GM10847 (cell line): ENCODE measurements around the gene FOXA3.

Source experiments
- POLR2A ChIP-seq: IDR thresholded peaks from 2 replicates; pipeline ENCODE4 v1.6.1; 2011; ENCODE audit not compliant: insufficient read length; ENCODE audit errors: extremely low read depth

Gene FOXA3

GRCh38 chr19:45895519-45895972 is 31.4 kb downstream of the FOXA3 start:
- no peak for TF ChIP-seq POLR2A

DNA sequence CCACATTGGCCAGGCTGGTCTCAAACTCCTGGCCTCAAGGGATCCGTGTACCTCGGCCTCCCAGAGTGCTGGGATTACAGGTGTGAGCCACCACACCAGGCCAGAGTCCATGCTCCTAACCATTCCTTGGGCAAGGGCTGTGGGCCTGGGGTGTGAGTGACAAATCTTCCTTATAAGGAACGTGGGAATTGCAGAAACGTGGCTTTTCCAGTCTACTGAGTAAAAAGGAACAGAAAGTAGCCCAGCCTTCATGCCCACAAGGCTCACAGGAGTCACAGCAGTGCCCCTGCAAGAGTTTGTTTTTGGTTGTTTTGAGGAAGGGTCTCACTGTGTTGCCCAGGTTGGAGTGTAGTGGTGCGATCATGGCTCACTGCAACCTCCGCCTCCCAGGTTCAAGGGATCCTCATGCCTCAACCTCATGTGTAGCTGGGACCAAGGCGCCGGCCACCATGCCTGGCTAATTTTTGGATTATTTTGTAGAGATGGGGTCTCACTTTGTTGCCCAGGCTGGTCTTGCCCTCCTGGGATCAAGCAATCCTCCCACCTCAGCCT is 33.2 kb downstream of the FOXA3 start:
- no peak for TF ChIP-seq POLR2A

GRCh38 chr19:45899253-45899652 is 35.1 kb downstream of the FOXA3 start:
- TF ChIP-seq POLR2A, result no peak

- no peak for TF ChIP-seq POLR2A
Measured at GRCh38 chr19:45899919-45900589, 35.9 kb downstream of the FOXA3 start.

DNA sequence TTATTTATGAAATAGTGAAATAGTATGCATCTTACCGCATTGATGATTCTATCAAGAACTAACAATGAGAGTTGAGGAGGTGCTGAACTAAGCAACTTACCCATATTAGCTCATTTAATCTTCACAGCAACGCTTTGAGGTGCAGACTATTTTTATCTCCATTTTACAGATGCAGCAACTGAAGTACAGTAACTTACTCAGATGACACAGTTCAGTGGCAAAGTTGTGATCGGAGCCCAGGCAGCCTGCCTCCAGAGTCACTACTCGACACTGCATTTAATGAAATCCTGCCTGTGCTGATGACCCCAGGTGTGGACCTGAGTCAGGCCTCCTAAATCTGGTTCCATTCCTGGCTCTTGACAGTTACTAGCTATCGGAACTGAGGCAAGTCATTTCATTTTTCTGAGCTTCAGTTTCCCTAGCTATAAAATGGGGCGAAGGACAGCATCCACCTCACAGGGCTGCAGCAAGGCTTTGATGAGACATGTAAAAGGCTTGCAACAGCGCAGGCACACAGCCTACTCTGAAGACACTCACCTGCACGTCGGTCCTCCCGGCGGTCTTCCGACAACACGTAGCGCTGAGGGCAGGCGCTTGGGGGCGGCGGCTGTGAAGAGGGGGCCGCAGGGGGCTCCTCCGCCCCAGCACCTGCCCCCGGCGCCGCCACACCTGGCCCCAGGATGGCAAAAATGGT is 36.8 kb downstream of the FOXA3 start:
- TF ChIP-seq POLR2A, result no peak

DNA sequence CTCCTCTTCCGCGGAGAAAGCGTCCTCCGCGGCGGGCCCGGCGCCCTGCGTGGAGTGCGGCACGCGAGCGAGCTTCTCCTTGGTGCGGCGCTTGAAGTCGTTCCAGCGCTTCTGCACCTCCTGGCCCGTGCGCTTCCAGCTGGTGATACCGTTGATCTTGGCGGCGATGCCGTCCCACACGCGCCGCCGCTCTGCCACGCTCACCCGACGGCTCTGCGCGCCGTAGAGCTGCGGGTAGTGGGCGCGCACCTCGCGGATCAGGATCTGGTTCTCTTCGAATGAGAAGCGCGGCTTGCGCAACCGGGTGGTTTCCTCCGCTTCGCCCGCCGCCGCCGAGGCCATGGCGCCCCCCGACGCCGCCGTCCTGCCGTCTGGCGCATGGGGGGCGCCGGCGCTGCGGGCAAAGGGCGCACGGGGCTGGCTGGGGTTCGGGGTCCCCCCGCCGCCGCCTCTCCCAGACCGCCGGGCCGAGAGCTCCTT is 37.3 kb downstream of the FOXA3 start:
- no peak for TF ChIP-seq POLR2A

DNA sequence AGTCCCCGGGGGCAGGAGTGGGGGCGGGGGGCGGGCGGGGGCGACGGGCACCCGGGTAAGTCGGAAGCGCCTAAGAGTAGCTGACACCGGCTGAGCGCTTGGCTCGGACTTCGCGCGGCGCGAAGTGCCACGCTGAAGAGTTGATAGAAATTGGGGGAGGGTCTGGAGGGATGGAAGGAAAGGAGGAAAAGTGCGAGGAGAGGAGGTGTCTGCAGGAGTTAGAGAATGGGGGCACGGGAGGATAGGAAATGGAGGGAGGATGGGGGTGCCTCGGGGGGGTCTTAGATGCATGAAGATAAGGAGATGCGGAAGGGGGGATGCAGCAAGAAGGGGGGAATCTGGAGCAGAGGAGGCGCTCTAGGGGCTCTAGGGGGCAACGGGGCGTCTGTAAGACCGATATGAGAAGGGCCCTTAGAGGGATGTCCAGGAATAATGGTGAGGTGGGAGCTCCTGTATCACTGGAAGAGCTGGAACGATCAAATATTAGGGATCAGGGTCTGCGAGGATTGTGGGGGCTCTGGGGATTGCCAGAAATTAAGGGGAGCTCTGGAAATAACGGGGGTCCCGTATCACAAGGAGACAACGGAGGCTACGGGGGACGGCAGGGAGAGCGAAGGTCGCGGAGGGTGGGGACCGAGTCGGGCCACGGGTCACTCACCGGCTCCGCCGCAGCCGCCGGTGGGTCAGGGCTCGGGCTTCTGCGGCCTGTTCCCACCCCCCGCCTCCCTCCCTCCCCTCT is 38.0 kb downstream of the FOXA3 start, which contains the start of gene MYPOP:
Gene MYPOP (minus strand): TSS at position 702 of the 739 bp plus-strand sequence. CDS start 840 bp downstream, outside the sequence.
- TF ChIP-seq POLR2A, result no peak

DNA sequence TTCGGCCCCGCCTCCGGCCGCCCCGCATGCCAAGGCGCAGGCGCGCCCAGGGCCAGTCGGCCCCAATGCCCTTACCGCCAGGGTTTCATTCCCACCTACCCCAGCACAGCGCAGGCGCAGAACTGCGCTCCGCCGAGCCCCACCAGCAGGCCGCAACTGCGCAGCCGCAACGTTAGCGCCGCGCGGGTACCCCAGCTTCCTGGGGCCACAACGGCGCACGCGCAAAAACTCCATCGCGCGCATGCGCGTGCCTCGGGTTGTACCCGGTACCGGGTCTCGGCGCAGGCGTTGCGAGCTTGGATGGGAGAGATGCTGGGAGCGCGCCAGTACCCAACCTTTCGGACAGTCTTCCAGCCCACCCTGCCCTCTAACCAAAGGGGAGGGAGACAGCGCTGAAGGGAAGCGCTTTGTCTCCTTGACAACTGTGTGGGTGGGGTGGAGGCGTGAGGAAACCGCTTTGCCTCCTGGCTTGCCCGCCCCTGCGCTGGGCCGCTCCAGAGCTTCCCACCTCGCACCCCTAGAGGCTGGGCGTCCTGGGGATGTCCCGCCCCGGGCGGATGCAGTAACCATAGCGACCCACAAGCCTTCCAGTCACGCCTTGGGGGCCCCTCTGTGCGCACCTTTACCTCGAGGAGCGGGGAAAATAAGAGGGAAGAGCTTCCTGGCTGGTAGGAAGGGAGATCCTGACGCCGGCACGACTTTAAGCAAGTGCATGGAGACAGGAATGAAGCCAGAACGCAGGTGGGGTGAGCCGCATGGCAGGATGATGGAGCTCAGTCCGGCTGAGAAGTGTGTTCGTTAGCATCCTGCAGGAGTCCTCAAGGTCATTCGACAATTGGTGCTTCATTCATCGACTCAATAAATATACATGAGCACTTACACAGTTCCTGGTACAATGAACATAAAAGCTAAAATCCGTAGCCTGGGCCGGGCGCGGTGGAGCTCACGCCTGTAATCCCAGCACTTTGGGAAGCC is 38.8 kb downstream of the FOXA3 start:
- TF ChIP-seq POLR2A, result peak; percentile 84

- TF ChIP-seq POLR2A, result no peak
Measured at GRCh38 chr19:45905011-45905410, 40.9 kb downstream of the FOXA3 start.

- TF ChIP-seq POLR2A, result no peak
Measured at GRCh38 chr19:45906221-45906620, 42.1 kb downstream of the FOXA3 start.

GRCh38 chr19:45908956-45909355 is 44.8 kb downstream of the FOXA3 start:
- no peak for TF ChIP-seq POLR2A

- TF ChIP-seq POLR2A, result no peak
Measured at GRCh38 chr19:45911291-45911690, 47.2 kb downstream of the FOXA3 start.

- no peak for TF ChIP-seq POLR2A
Measured at GRCh38 chr19:45913874-45914830, 50.0 kb downstream of the FOXA3 start, which contains the start of gene NANOS2. Gene NANOS2 (minus strand): TSS chr19:45914778. CDS start chr19:45914693, 85 bp downstream.
